Activated T-cell treated with anti-CD3 and anti-CD28 coated beads, Interleukin-2, amount 50 U/mL, for 24 hours (primary cell): ENCODE measurements around the gene THUMPD1.
"Not testable (repeated sequence)": the region's sequence is repeated elsewhere in the genome, so short reads cannot be mapped to it uniquely, and the experiment has no call there.

Source experiments
- DNase-seq: peaks from one replicate; pipeline ENCODE4 v3.0.0-alpha.2; 2020
- H3K27ac Mint-ChIP-seq: 2 replicates; pipeline ENCODE4 v1.8.0; 2020; ENCODE audit warnings: mild to moderate bottlenecking, mixed read lengths
- H3K27me3 Mint-ChIP-seq: 2 replicates; pipeline ENCODE4 v1.8.0; 2020; ENCODE audit warnings: mixed read lengths
- H3K36me3 Mint-ChIP-seq: 2 replicates; pipeline ENCODE4 v1.8.0; 2020; ENCODE audit warnings: low read depth, mixed read lengths
- H3K4me1 Mint-ChIP-seq: 2 replicates; pipeline ENCODE4 v1.8.0; 2020; ENCODE audit warnings: low read depth, mixed read lengths
- H3K4me3 Mint-ChIP-seq: 2 replicates; pipeline ENCODE4 v1.8.0; 2020; ENCODE audit warnings: mild to moderate bottlenecking, moderate library complexity, mixed read lengths
- H3K9me3 Mint-ChIP-seq: 2 replicates; pipeline ENCODE4 v1.8.0; 2020; ENCODE audit warnings: mixed read lengths

The THUMPD1 gene

DNA sequence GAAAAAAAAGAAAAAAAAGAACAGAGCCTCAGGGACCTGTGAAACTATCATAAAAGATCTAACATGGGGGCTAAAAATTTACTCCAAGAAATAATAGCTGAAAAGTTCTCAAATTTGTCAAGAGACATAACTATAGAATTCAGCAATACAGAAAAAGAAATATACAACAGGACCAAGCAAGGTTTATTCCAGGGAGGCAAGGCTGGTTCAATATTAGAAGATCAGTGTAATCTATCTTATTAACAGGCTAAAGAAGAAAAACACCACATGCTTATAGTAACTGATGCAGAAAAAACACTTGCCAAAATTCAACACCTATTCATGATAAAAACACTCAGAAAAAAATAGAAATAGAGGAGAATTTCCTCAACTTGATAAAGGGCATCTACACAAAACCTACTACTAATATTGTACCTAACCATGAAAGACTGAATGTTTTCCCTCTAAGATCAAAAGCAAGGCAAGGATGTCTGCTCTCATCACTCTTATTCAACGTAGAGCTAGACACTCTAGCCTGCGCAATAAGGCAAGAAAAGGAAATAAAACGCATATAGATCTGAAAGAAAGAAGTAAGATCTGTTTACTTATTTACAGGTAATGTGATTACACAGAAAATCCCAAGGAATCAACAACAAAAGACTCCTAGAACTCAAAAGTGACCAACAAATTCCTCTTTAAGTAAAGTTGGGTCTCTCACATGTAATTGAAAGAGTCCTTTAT lies 20.9 kb upstream of the THUMPD1 start:
- H3K9me3 Mint-ChIP-seq: no peaks in the 10 kb centered on the region

DNA sequence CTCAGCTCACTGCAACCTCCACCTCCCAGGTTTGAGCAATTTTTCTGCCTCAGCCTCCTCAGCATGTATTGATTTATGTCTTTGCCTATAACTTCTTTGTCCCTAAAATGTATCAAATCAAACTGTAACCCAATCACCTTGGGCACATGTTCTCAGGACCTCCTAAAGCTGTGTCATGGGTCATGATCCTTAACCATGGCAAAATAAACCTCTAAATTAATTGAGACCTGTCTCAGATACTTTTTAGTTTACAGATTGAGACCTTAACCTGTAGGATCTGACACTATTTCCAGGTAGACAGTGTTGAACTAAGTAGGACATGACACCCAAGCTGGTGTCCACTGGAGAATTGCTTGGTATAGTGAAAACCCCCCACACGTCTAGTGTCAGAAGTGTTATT lies 19.6 kb upstream of the THUMPD1 start:
- Mint-ChIP-seq H3K27me3 (no peaks in the 10 kb centered on the region), H3K4me1 (peaks cover 28% of the 10 kb centered on the region), H3K9me3 (no peaks in the 10 kb centered on the region), H3K36me3 (peaks cover 4% of the 10 kb centered on the region), H3K27ac (no peak overlapping the region), H3K4me3 (no peak overlapping the region)
- no peak for DNase-seq

More for the DNA sequence above, 20.9 kb upstream of the THUMPD1 start:
- H3K4me1 Mint-ChIP-seq: peaks cover 28% of the 10 kb centered on the region
- H3K36me3 Mint-ChIP-seq: peaks cover 4% of the 10 kb centered on the region
- no peaks in the 10 kb centered on the region for H3K27me3 Mint-ChIP-seq
- DNase-seq: no peak
- peak overlapping the region; percentile 93 for H3K27ac Mint-ChIP-seq
- H3K4me3 Mint-ChIP-seq: peak overlapping the region; percentile 80

DNA sequence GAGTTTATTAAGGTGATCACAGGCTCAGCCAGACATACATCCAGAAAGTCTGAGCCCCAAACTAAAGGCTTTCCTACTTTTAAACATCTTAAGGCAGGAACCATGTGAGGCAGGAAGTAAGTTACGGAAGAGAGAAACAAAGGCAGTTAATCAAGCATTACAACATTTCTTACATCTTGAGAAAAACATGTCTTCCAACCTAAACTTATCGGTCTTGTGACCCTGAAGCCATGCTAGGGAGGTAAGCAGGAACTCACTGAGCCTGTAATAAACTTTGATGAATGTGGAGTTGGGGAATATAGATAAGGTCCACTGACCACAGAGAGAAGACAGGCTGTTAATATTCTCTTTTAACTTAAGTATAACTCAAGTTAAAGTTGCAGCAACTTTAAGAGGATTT lies 18.7 kb upstream of the THUMPD1 start:
- Mint-ChIP-seq H3K4me1 (peaks cover 28% of the 10 kb centered on the region), H3K27me3 (no peaks in the 10 kb centered on the region), H3K27ac (no peak overlapping the region), H3K4me3 (no peak overlapping the region), H3K36me3 (peaks cover 4% of the 10 kb centered on the region), H3K9me3 (no peaks in the 10 kb centered on the region)
- no peak for DNase-seq

DNA sequence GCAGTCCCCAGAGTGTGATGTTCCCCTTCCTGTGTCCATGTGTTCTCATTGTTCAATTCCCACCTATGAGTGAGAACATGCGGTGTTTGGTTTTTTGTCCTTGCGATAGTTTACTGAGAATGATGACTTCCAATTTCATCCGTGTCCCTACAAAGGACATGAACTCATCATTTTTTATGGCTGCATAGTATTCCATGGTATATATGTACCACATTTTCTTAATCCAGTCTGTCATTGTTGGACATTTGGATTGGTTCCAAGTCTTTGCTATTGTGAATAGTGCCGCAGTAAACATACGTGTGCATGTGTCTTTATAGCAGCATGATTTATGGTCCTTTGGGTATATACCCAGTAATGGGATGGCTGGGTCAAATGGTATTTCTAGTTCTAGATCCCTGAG lies 14.2 kb upstream of the THUMPD1 start:
- not testable (repeated sequence) for H3K9me3 Mint-ChIP-seq, H3K27ac Mint-ChIP-seq, H3K27me3 Mint-ChIP-seq, H3K4me3 Mint-ChIP-seq, H3K36me3 Mint-ChIP-seq, DNase-seq, H3K4me1 Mint-ChIP-seq

GRCh38 chr16:20755238-20755637 lies 13.6 kb upstream of the THUMPD1 start:
- no peaks in the 10 kb centered on the region for H3K9me3 Mint-ChIP-seq
- H3K36me3 Mint-ChIP-seq: peaks cover 3% of the 10 kb centered on the region
- H3K4me3 Mint-ChIP-seq: no peak overlapping the region
- no peak for DNase-seq
- no peaks in the 10 kb centered on the region for H3K27me3 Mint-ChIP-seq
- no peaks in the 10 kb centered on the region for H3K4me1 Mint-ChIP-seq
- no peak overlapping the region for H3K27ac Mint-ChIP-seq

GRCh38 chr16:20753727-20754126 lies 12.1 kb upstream of the THUMPD1 start:
- Mint-ChIP-seq H3K27ac (no peak overlapping the region), H3K9me3 (no peaks in the 10 kb centered on the region), H3K4me1 (no peaks in the 10 kb centered on the region), H3K4me3 (no peak overlapping the region), H3K27me3 (no peaks in the 10 kb centered on the region), H3K36me3 (no peaks in the 10 kb centered on the region)
- DNase-seq: no peak

GRCh38 chr16:20750558-20750957 lies 8.9 kb upstream of the THUMPD1 start:
- no peak for DNase-seq
- no peaks in the 10 kb centered on the region for H3K36me3 Mint-ChIP-seq
- H3K27me3 Mint-ChIP-seq: no peaks in the 10 kb centered on the region
- H3K4me1 Mint-ChIP-seq: no peaks in the 10 kb centered on the region
- peaks cover 14% of the 10 kb centered on the region for H3K9me3 Mint-ChIP-seq
- no peak overlapping the region for H3K4me3 Mint-ChIP-seq
- no peak overlapping the region for H3K27ac Mint-ChIP-seq

DNA sequence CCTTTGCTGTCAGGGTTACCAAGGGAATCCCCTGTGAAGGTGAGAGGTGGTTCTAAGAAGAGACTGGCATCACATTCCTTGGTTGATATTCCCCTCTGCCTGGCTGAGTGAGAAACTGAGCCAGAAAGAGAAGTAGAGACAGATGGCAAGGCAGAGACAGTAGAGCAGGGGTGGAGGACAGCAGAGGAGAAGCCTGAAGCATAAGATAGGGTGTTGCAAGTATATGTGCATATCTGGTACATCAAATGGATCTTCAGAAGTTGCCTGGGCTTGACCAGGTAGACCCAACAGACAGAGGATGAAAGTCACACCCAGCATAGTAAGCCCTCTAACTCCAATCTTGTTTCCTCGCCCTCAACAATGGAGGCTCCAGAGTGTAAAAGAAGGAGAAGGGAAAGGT lies 7.9 kb upstream of the THUMPD1 start:
- Mint-ChIP-seq H3K27ac (no peak overlapping the region), H3K4me3 (no peak overlapping the region), H3K9me3 (peaks cover 14% of the 10 kb centered on the region), H3K36me3 (no peaks in the 10 kb centered on the region), H3K27me3 (no peaks in the 10 kb centered on the region), H3K4me1 (no peaks in the 10 kb centered on the region)
- DNase-seq: no peak

GRCh38 chr16:20747030-20747816 lies 5.6 kb upstream of the THUMPD1 start:
- Mint-ChIP-seq H3K4me3 (no peak overlapping the region), H3K4me1 (no peaks in the 10 kb centered on the region), H3K9me3 (peaks cover 14% of the 10 kb centered on the region), H3K27ac (no peak overlapping the region), H3K36me3 (no peaks in the 10 kb centered on the region), H3K27me3 (no peaks in the 10 kb centered on the region)
- no peak for DNase-seq

- Mint-ChIP-seq H3K27me3 (no peaks in the 10 kb centered on the region), H3K4me3 (no peak overlapping the region), H3K9me3 (peaks cover 14% of the 10 kb centered on the region), H3K27ac (no peak overlapping the region), H3K36me3 (peaks cover 2% of the 10 kb centered on the region), H3K4me1 (peaks cover 4% of the 10 kb centered on the region)
- DNase-seq: no peak
Measured at GRCh38 chr16:20746461-20746860, 4.8 kb upstream of the THUMPD1 start.

DNA sequence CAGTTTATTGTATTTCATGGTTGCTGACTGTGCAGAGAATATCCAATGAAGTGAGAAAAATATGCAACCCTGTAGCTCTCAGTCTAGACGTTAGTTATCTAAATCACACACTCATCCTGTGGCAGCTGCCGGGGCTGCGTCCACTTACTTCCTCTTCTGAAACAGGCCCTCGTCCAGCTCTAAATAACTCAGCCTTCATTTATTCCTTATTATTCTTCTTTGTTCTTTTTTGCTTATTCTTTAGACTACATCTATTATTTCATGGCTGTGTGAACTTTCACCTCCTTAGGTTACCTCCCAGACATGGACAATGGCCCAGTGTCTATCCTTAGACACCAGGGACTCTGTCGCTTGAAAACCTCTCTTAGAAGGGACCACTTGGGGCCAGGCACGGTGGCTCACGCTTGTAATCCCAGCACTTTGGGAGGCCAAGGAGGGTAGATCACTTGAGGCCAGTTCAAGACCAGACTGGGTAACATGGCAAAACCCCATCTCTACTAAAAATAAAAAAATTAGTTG lies 3.4 kb upstream of the THUMPD1 start:
- H3K27me3 Mint-ChIP-seq: no peaks in the 10 kb centered on the region
- peaks cover 14% of the 10 kb centered on the region for H3K9me3 Mint-ChIP-seq
- no peak for DNase-seq
- H3K4me1 Mint-ChIP-seq: peaks cover 11% of the 10 kb centered on the region
- no peak overlapping the region for H3K27ac Mint-ChIP-seq
- H3K4me3 Mint-ChIP-seq: no peak overlapping the region
- H3K36me3 Mint-ChIP-seq: peaks cover 15% of the 10 kb centered on the region

DNA sequence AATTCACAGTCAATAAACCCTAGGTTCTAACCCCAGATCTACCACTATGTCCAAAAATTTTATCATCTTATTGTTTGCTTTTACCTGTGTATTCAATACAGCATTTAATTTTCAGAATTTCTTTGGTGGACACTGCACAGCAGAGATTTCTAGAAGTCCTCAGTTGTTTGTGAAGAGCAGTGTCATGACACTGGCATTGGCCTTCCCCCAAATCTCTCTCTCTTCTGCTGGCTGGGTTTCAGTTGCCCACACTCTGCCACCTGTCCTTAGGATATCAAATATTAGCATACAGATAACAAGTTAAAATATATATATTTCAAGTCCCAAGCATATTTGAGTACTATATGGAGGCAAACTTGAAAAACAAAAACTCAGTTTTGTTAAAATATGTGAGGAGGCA lies 2.0 kb upstream of the THUMPD1 start:
- Mint-ChIP-seq H3K27me3 (no peaks in the 10 kb centered on the region), H3K4me3 (no peak overlapping the region), H3K4me1 (peaks cover 18% of the 10 kb centered on the region), H3K36me3 (peaks cover 27% of the 10 kb centered on the region), H3K27ac (no peak overlapping the region), H3K9me3 (peaks cover 14% of the 10 kb centered on the region)
- DNase-seq: no peak

DNA sequence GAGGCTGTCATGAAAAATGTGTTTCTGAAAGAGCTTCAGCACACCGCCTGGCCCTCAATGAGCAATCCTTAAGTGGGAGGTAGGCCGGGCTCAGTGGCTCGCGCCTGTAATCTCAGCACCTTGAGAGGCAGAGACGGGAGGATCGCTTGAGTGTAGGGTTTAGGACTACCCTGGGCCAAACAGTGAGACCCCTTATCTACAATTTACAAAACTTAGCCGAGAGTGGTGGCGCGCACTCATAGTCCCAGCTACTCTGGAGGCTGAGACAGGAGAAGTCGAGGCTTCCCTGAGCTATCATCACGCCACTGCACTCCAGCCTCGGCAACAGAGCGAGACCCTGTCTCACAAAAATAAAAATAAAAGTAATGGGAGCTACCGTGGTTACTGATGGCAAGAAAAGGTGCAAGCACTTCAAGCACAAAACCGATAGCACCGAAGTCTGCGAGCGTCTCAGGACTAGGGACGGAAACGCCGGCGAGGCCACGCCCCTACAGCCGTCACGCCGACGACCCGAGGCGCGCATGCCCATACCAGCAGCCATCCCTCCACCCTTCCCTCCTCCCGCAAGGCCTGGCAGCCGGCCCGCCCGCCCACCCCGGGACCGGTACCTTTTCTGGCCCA lies 607 bp downstream of the THUMPD1 start:
- peak overlapping the region; percentile 97 for H3K4me3 Mint-ChIP-seq
- H3K27me3 Mint-ChIP-seq: no peaks in the 10 kb centered on the region
- DNase-seq: peak; percentile 93
- H3K36me3 Mint-ChIP-seq: peaks cover 52% of the 10 kb centered on the region
- peaks cover 33% of the 10 kb centered on the region for H3K4me1 Mint-ChIP-seq
- H3K27ac Mint-ChIP-seq: peak overlapping the region; percentile 99
- H3K9me3 Mint-ChIP-seq: no peaks in the 10 kb centered on the region

- peak overlapping the region; percentile 97 for H3K4me3 Mint-ChIP-seq
- H3K27me3 Mint-ChIP-seq: no peaks in the 10 kb centered on the region
- no peak for DNase-seq
- peaks cover 60% of the 10 kb centered on the region for H3K36me3 Mint-ChIP-seq
- no peaks in the 10 kb centered on the region for H3K9me3 Mint-ChIP-seq
- peak overlapping the region; percentile 99 for H3K27ac Mint-ChIP-seq
- peaks cover 41% of the 10 kb centered on the region for H3K4me1 Mint-ChIP-seq
Measured at GRCh38 chr16:20740007-20740883, 1.4 kb downstream of the THUMPD1 start.
